ENCODE data around the gene FAM193A.

DNA sequence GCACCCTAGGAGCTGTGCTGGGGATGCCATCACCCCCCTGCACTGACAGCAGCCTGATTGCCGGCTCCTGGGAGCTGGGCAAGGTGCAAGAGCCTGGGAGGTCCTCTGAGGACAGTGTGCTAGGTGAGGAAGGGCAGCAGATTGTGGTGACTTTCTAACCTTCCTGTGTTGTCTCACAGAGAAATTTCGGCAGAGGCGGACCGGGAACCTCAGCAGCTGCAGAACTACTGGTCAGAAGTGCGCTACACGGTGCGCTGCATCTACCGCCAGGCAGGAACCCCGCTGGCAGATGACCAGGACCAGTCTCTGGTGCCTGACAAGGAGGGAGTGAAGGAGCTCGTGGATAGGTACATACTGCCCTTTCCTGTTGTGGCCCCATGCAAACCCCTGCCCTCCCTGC lies 89.8 kb downstream of the FAM193A start:
- TF ChIP-seq GATA2 (IDR thresholded peaks at IDR 0.05; ENCODE audit: low read depth, low read length): no peak
- no peak for TF ChIP-seq GATA3 (IDR thresholded peaks at IDR 0.05; ENCODE audit: low read depth, low read length)

Data from SH-SY5Y (cell line).